DMS 273 (cell line): ENCODE measurements around the gene CCDC51.

Experiments
- DNase-seq: peaks from one replicate; lab custom pipeline; 2025; ENCODE audit not compliant: unreplicated experiment; lab: John Stamatoyannopoulos, UW

CCDC51 gene

GRCh38 chr3:48420561-48420960 is 19.4 kb downstream of the CCDC51 start:
- no peak for DNase-seq

GRCh38 chr3:48419597-48419996 is 20.3 kb downstream of the CCDC51 start:
- no peak for DNase-seq

- no peak for DNase-seq
Observed at GRCh38 chr3:48419149-48419548, 20.8 kb downstream of the CCDC51 start.

- DNase-seq = no peak
Observed at GRCh38 chr3:48418651-48419050, 21.3 kb downstream of the CCDC51 start.

GRCh38 chr3:48418140-48418539 is 21.8 kb downstream of the CCDC51 start:
- DNase-seq = no peak

- DNase-seq = no peak
Observed at GRCh38 chr3:48417529-48418108, 22.3 kb downstream of the CCDC51 start.

- DNase-seq = no peak
Observed at GRCh38 chr3:48416546-48416945, 23.4 kb downstream of the CCDC51 start.

- DNase-seq = no peak
Observed at GRCh38 chr3:48416091-48416505, 23.8 kb downstream of the CCDC51 start.

GRCh38 chr3:48415251-48415953 is 24.5 kb downstream of the CCDC51 start:
- peak; percentile 23 for DNase-seq

GRCh38 chr3:48414376-48415250 is 25.3 kb downstream of the CCDC51 start:
- peak; percentile 12 for DNase-seq

- no peak for DNase-seq
Observed at GRCh38 chr3:48413611-48414010, 26.3 kb downstream of the CCDC51 start.

- DNase-seq = no peak
Observed at GRCh38 chr3:48413086-48413485, 26.8 kb downstream of the CCDC51 start.

GRCh38 chr3:48412375-48413001 is 27.4 kb downstream of the CCDC51 start:
- DNase-seq = no peak

- DNase-seq = no peak
Observed at GRCh38 chr3:48411606-48412374, 28.1 kb downstream of the CCDC51 start.

- DNase-seq = no peak
Observed at GRCh38 chr3:48411041-48411588, 28.8 kb downstream of the CCDC51 start.

GRCh38 chr3:48410205-48411040 is 29.5 kb downstream of the CCDC51 start:
- no peak for DNase-seq

- DNase-seq = no peak
Observed at GRCh38 chr3:48409291-48410201, 30.4 kb downstream of the CCDC51 start.

- DNase-seq = no peak
Observed at GRCh38 chr3:48408823-48409281, 31.1 kb downstream of the CCDC51 start.
